HepG2 (cell line): ENCODE results near the gene SPOP. TPM values are rescaled to one million over a fixed set of nuclear protein-coding genes. Genes with fewer than 3 reads are reported as not detected.
A peak's percentile ranks its signal among the peaks of the same experiment; 100 is the strongest.

Experiments
- CBX1 ChIP-seq: IDR thresholded peaks from one replicate; pipeline ENCODE4 v1.6.1; 2016; ENCODE audit warnings: antibody characterized with exemption, low read depth
- CHCHD3 ChIP-seq: sonication (generic); formaldehyde crosslinking; IDR thresholded peaks from 2 replicates; pipeline ENCODE4 v1.8.0; 2022; ENCODE audit warnings: mild to moderate bottlenecking, missing genetic modification reagents, moderate library complexity
- CHD2 ChIP-seq: IDR thresholded peaks from 2 replicates; pipeline ENCODE4 v1.6.1; 2011; ENCODE audit warnings: low read depth, low read length, improper control_type of control experiment
- DNMT3B ChIP-seq: conservative IDR thresholded peaks from 2 replicates; pipeline ENCODE4 v1.6.1; 2016; ENCODE audit warnings: missing biosample characterization, control low read depth
- ELF4 ChIP-seq: sonication (generic); formaldehyde crosslinking; IDR thresholded peaks from 2 replicates; pipeline ENCODE4 v1.5.0; 2020; ENCODE audit warnings: missing genetic modification reagents, mild to moderate bottlenecking, moderate library complexity, borderline replicate concordance
- EP300 ChIP-seq, 3 experiments: sonication (generic) in 1 of 3; formaldehyde crosslinking in 1 of 3; IDR thresholded peaks; 2 replicates each; pipeline versions ENCODE4 v1.5.1 to v1.6.1; 2011 to 2020; ENCODE audit warnings: low read depth in 2 of 3, low read length in 2 of 3, borderline replicate concordance in 1 of 3, improper control_type of control experiment in 1 of 3, mild to moderate bottlenecking in 1 of 3, missing genetic modification reagents in 1 of 3, moderate library complexity in 1 of 3
- MEF2D ChIP-seq: sonication (generic); formaldehyde crosslinking; IDR thresholded peaks from 2 replicates; pipeline ENCODE4 v1.5.1; 2020; ENCODE audit warnings: mild to moderate bottlenecking, missing genetic modification reagents
- MTF1 ChIP-seq: sonication (generic); formaldehyde crosslinking; IDR thresholded peaks from 2 replicates; pipeline ENCODE4 v1.5.0; 2020; ENCODE audit warnings: missing genetic modification reagents
- POLR2AphosphoS2 ChIP-seq: IDR thresholded peaks from 2 replicates; pipeline ENCODE4 v1.6.1; 2011; ENCODE audit warnings: low read depth, low read length, improper control_type of control experiment
- PRMT3 ChIP-seq: sonication (generic); formaldehyde crosslinking; IDR thresholded peaks from 2 replicates; pipeline ENCODE4 v1.8.1; 2022; ENCODE audit warnings: low read depth, mild to moderate bottlenecking, moderate library complexity, missing genetic modification reagents, borderline replicate concordance
- RBAK ChIP-seq: sonication (generic); formaldehyde crosslinking; IDR thresholded peaks from 2 replicates; pipeline ENCODE4 v1.5.1; 2020; ENCODE audit warnings: mild to moderate bottlenecking, missing genetic modification reagents
- SAP130 ChIP-seq: IDR thresholded peaks from 2 replicates; pipeline ENCODE4 v1.6.1; 2016; ENCODE audit warnings: low read depth
- SIN3A ChIP-seq: IDR thresholded peaks from 2 replicates; pipeline ENCODE4 v1.6.1; 2011; ENCODE audit warnings: low read depth, mild to moderate bottlenecking, control low read depth, low read length, borderline replicate concordance
- SMAD9 ChIP-seq: sonication (generic); formaldehyde crosslinking; IDR thresholded peaks from 2 replicates; pipeline ENCODE4 v1.5.1; 2020; ENCODE audit warnings: mild to moderate bottlenecking, missing genetic modification reagents
- SP2 ChIP-seq: sonication (generic); formaldehyde crosslinking; IDR thresholded peaks from 2 replicates; pipeline ENCODE4 v1.5.1; 2020; ENCODE audit warnings: mild to moderate bottlenecking, missing genetic modification reagents
- ZEB1 ChIP-seq: IDR thresholded peaks from 2 replicates; pipeline ENCODE4 v1.6.1; 2012; ENCODE audit warnings: mild to moderate bottlenecking, low read depth, inconsistent platforms; ENCODE audit not compliant: insufficient replicate concordance
- ZFY ChIP-seq: sonication (generic); formaldehyde crosslinking; IDR thresholded peaks from 2 replicates; pipeline ENCODE4 v1.4.0; 2020; ENCODE audit warnings: missing genetic modification reagents
- ZNF160 ChIP-seq: sonication (generic); formaldehyde crosslinking; IDR thresholded peaks from 2 replicates; pipeline ENCODE4 v1.8.0; 2022; ENCODE audit warnings: mild to moderate bottlenecking, inconsistent platforms, missing genetic modification reagents
- ZNF230 ChIP-seq: sonication (generic); formaldehyde crosslinking; IDR thresholded peaks from 2 replicates; pipeline ENCODE4 v1.4.0; 2020; ENCODE audit warnings: mild to moderate bottlenecking, missing genetic modification reagents
- ZNF337 ChIP-seq: sonication (generic); formaldehyde crosslinking; IDR thresholded peaks from 2 replicates; pipeline ENCODE4 v1.5.1; 2020; ENCODE audit warnings: missing genetic modification reagents, low read depth, mild to moderate bottlenecking, borderline replicate concordance
- ZNF543 ChIP-seq: sonication (generic); formaldehyde crosslinking; IDR thresholded peaks from 2 replicates; pipeline ENCODE4 v1.4.0; 2020; ENCODE audit warnings: mild to moderate bottlenecking, missing genetic modification reagents
- ZNF562 ChIP-seq: sonication (generic); formaldehyde crosslinking; IDR thresholded peaks from 2 replicates; pipeline ENCODE4 v1.8.0; 2022; ENCODE audit warnings: missing genetic modification reagents, borderline replicate concordance
- ZNF572 ChIP-seq: sonication (generic); formaldehyde crosslinking; IDR thresholded peaks from 2 replicates; pipeline ENCODE4 v1.5.1; 2020; ENCODE audit warnings: mild to moderate bottlenecking, missing genetic modification reagents
- polyA plus RNA-seq, 8 experiments: library from polyadenylated mRNA; depleted of rRNA in 3 of 8; stranded (reverse) in 7 of 8; unstranded in 1 of 8; fragments of >200 nt; fragmentation: Illumina TruSeq in 4 of 8; extraction: Trizol in 4 of 8; gene quantifications; 2 replicates each; pipeline versions ENCODE4 v1.2.1 to v1.2.3, GENCODE V29; 2011 to 2016; ENCODE audit warnings: low read depth in 4 of 8, missing spikeins in 1 of 8, mixed read lengths in 1 of 8; ENCODE audit not compliant: insufficient read depth in 1 of 8
- total RNA-seq, 5 experiments: library from RNA; depleted of rRNA; stranded (reverse); fragments of >200 nt; fragmentation: Illumina TruSeq; extraction: Trizol; gene quantifications; 2 replicates each; pipeline ENCODE4 v1.2.3, GENCODE V29; 2016; ENCODE audit warnings: low read depth in 1 of 5
- TF ChIP-seq, protein P1 (sequence below): sonication (generic); formaldehyde crosslinking; IDR thresholded peaks from 2 replicates; pipeline ENCODE4 v1.4.0; 2020; ENCODE audit warnings: mild to moderate bottlenecking, missing genetic modification reagents
- TF ChIP-seq, protein P2 (sequence below): sonication (generic); formaldehyde crosslinking; IDR thresholded peaks from 2 replicates; pipeline ENCODE4 v1.4.0; 2020; ENCODE audit warnings: missing genetic modification reagents, borderline replicate concordance
- TF ChIP-seq, protein P3 (sequence below), 2 experiments: fragments of 450-650 bp in 1 of 2; sonication (generic) in 1 of 2; formaldehyde crosslinking; IDR thresholded peaks; 2 replicates each; pipeline versions ENCODE4 v1.5.0 to v1.8.0; 2020 to 2022; ENCODE audit warnings: mild to moderate bottlenecking in 1 of 2, missing genetic modification reagents in 1 of 2

The SPOP gene
- total and polyA plus RNA-seq, 2 of the 13 experiments (the other 11 are each of a cell fraction or from before 2014, with no cell fraction given), result 52.8 to 60.8 TPM

GRCh38 chr17:49677134-49677932 is 564 bp downstream of the SPOP start (continued):
- TF ChIP-seq, protein P1, sequence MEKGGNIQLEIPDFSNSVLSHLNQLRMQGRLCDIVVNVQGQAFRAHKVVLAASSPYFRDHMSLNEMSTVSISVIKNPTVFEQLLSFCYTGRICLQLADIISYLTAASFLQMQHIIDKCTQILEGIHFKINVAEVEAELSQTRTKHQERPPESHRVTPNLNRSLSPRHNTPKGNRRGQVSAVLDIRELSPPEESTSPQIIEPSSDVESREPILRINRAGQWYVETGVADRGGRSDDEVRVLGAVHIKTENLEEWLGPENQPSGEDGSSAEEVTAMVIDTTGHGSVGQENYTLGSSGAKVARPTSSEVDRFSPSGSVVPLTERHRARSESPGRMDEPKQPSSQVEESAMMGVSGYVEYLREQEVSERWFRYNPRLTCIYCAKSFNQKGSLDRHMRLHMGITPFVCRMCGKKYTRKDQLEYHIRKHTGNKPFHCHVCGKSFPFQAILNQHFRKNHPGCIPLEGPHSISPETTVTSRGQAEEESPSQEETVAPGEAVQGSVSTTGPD (CRISPR knock-in tag), result no peak
- TF ChIP-seq SP2 (CRISPR knock-in tag) (no peak; the same call in 1 of the 2 replicates), ZEB1 (no peak), CBX1 (no peak), ZNF543 (no peak), ZFY (no peak), SMAD9 (no peak), ZNF160 (no peak; the same call in 1 of the 2 replicates), EP300 (IDR thresholded peaks at IDR 0.05; ENCODE audit: low read depth in 2 of 2, low read length in 2 of 2) (peak in 1 of 2 experiments; percentile 37; a peak in 2 of 4 replicates), EP300 (CRISPR knock-in tag; IDR thresholded peaks at IDR 0.05; ENCODE audit: borderline replicate concordance) (no peak), POLR2AphosphoS2 (no peak), MTF1 (no peak), SIN3A (no peak; the same call in 1 of the 2 replicates), ZNF230 (CRISPR knock-in tag) (no peak), ZNF562 (no peak), CHD2 (no peak), PRMT3 (no peak), DNMT3B (no peak), RBAK (CRISPR knock-in tag) (no peak), SAP130 (CRISPR knock-in tag) (peak; percentile 68), MEF2D (no peak), ZNF337 (CRISPR knock-in tag) (no peak), CHCHD3 (CRISPR knock-in tag) (peak; percentile 64; the same call in 1 of the 2 replicates), ZNF572 (CRISPR knock-in tag) (no peak), ELF4 (peak; percentile 18; the same call in 1 of the 2 replicates)
- TF ChIP-seq, protein P2, sequence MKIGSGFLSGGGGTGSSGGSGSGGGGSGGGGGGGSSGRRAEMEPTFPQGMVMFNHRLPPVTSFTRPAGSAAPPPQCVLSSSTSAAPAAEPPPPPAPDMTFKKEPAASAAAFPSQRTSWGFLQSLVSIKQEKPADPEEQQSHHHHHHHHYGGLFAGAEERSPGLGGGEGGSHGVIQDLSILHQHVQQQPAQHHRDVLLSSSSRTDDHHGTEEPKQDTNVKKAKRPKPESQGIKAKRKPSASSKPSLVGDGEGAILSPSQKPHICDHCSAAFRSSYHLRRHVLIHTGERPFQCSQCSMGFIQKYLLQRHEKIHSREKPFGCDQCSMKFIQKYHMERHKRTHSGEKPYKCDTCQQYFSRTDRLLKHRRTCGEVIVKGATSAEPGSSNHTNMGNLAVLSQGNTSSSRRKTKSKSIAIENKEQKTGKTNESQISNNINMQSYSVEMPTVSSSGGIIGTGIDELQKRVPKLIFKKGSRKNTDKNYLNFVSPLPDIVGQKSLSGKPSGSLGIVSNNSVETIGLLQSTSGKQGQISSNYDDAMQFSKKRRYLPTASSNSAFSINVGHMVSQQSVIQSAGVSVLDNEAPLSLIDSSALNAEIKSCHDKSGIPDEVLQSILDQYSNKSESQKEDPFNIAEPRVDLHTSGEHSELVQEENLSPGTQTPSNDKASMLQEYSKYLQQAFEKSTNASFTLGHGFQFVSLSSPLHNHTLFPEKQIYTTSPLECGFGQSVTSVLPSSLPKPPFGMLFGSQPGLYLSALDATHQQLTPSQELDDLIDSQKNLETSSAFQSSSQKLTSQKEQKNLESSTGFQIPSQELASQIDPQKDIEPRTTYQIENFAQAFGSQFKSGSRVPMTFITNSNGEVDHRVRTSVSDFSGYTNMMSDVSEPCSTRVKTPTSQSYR (CRISPR knock-in tag), result peak; percentile 65; the same call in 1 of the 2 replicates
- TF ChIP-seq, protein P3, sequence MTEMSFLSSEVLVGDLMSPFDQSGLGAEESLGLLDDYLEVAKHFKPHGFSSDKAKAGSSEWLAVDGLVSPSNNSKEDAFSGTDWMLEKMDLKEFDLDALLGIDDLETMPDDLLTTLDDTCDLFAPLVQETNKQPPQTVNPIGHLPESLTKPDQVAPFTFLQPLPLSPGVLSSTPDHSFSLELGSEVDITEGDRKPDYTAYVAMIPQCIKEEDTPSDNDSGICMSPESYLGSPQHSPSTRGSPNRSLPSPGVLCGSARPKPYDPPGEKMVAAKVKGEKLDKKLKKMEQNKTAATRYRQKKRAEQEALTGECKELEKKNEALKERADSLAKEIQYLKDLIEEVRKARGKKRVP (CRISPR knock-in tag; IDR thresholded peaks at IDR 0.05), result no peak
